Neural progenitor cell (in vitro differentiated cells): ENCODE results near the gene MAP3K7CL. TPM values are rescaled to one million over a fixed set of nuclear protein-coding genes. Genes with fewer than 3 reads are reported as not detected.

ENCODE experiments used
- DNase-seq: peaks from one replicate; pipeline ENCODE4 v3.0.0-alpha.2; 2016; ENCODE audit warnings: low spot score
- H2AFZ ChIP-seq: fragments of 200-600 bp; sonication (generic); replicated peaks from 2 replicates; pipeline ENCODE4 v1.6.1; 2016; ENCODE audit warnings: antibody characterized with exemption
- H3F3A ChIP-seq: fragments of 200-600 bp; sonication (generic); 2 replicates; pipeline ENCODE4 v1.6.1; 2016; ENCODE audit warnings: antibody characterized with exemption, low read depth
- H3K27ac ChIP-seq: fragments of 200-600 bp; sonication (generic); 2 replicates; pipeline ENCODE4 v1.5.1; 2016; ENCODE audit warnings: mild to moderate bottlenecking
- H3K27me3 ChIP-seq: fragments of 200-600 bp; sonication (generic); 2 replicates; pipeline ENCODE4 v1.6.1; 2016; ENCODE audit warnings: mild to moderate bottlenecking, moderate library complexity
- H3K36me3 ChIP-seq: fragments of 200-600 bp; sonication (generic); 2 replicates; pipeline ENCODE4 v1.5.1; 2016
- H3K4me1 ChIP-seq: fragments of 200-600 bp; sonication (generic); 2 replicates; pipeline ENCODE4 v1.6.1; 2016; ENCODE audit warnings: mixed run types
- H3K4me2 ChIP-seq: fragments of 200-600 bp; sonication (generic); 2 replicates; pipeline ENCODE4 v1.6.1; 2016
- H3K4me3 ChIP-seq: fragments of 200-600 bp; sonication (generic); 2 replicates; pipeline ENCODE4 v1.5.1; 2016
- H3K79me2 ChIP-seq: fragments of 200-600 bp; sonication (generic); 2 replicates; pipeline ENCODE4 v1.6.1; 2016; ENCODE audit warnings: low read depth
- H3K9ac ChIP-seq: fragments of 200-600 bp; sonication (generic); 2 replicates; pipeline ENCODE4 v1.6.1; 2016
- H3K9me3 ChIP-seq: fragments of 200-600 bp; sonication (generic); 2 replicates; pipeline ENCODE4 v1.5.1; 2016; ENCODE audit warnings: low read depth
- H4K20me1 ChIP-seq: fragments of 200-600 bp; sonication (generic); 2 replicates; pipeline ENCODE4 v1.6.1; 2016; ENCODE audit warnings: low read depth
- H3K27ac Mint-ChIP-seq: 3 replicates; pipeline ENCODE4 v1.8.0; 2021; ENCODE audit warnings: mixed read lengths
- H3K27me3 Mint-ChIP-seq: 2 replicates; pipeline ENCODE4 v1.8.0; 2022; ENCODE audit warnings: low read depth, mild to moderate bottlenecking, inconsistent platforms, moderate library complexity, mixed read lengths; ENCODE audit not compliant: insufficient read depth
- H3K36me3 Mint-ChIP-seq: 3 replicates; pipeline ENCODE4 v1.8.0; 2021; ENCODE audit warnings: mixed read lengths
- H3K4me1 Mint-ChIP-seq: 3 replicates; pipeline ENCODE4 v1.8.0; 2021; ENCODE audit warnings: mixed read lengths
- H3K4me3 Mint-ChIP-seq: 3 replicates; pipeline ENCODE4 v1.8.0; 2021; ENCODE audit warnings: mild to moderate bottlenecking, moderate library complexity, mixed read lengths
- H3K9me3 Mint-ChIP-seq: 3 replicates; pipeline ENCODE4 v1.8.0; 2020; ENCODE audit warnings: mixed read lengths
- CTCF ChIP-seq: fragments of 200-600 bp; sonication (generic); IDR thresholded peaks from 2 replicates; pipeline ENCODE4 v1.5.1; 2017; ENCODE audit warnings: antibody characterized with exemption, mild to moderate bottlenecking
- EZH2 ChIP-seq: fragments of 200-600 bp; sonication (generic); IDR thresholded peaks from 2 replicates; pipeline ENCODE4 v1.6.1; 2017; ENCODE audit warnings: antibody characterized with exemption, mild to moderate bottlenecking, moderate library complexity
- EZH2phosphoT487 ChIP-seq: fragments of 200-600 bp; sonication (generic); IDR thresholded peaks from 2 replicates; pipeline ENCODE4 v1.6.1; 2017; ENCODE audit warnings: antibody characterized with exemption
- total RNA-seq: library from RNA; depleted of rRNA; stranded (reverse); fragments of >200 nt; gene quantifications from 2 replicates; pipeline ENCODE4 v1.2.3, GENCODE V29; 2015; ENCODE audit warnings: low replicate concordance

MAP3K7CL gene
- total RNA-seq, 1 donor from 2014 or later: not detected

GRCh38 chr21:29168891-29169315 lies 38.5 kb downstream of the MAP3K7CL start:
- no peaks in the 10 kb centered on the region for H3K36me3 Mint-ChIP-seq
- no peaks in the 10 kb centered on the region for H3F3A ChIP-seq
- no peak overlapping the region for H3K9ac ChIP-seq
- H3K4me1 Mint-ChIP-seq: no peaks in the 10 kb centered on the region
- DNase-seq: no peak
- no peak overlapping the region for H3K4me3 Mint-ChIP-seq
- H3K4me3 ChIP-seq: no peak overlapping the region
- H3K27ac ChIP-seq: no peak overlapping the region
- H3K9me3 ChIP-seq: no peaks in the 10 kb centered on the region
- no peak overlapping the region for H3K4me2 ChIP-seq
- H3K79me2 ChIP-seq: no peaks in the 10 kb centered on the region
- TF ChIP-seq EZH2phosphoT487: no peak
- no peak for TF ChIP-seq CTCF
- no peak for TF ChIP-seq EZH2
- no peaks in the 10 kb centered on the region for H3K27me3 ChIP-seq
- no peaks in the 10 kb centered on the region for H3K4me1 ChIP-seq
- H2AFZ ChIP-seq: no peak overlapping the region
- no peaks in the 10 kb centered on the region for H3K9me3 Mint-ChIP-seq
- peaks cover 2% of the 10 kb centered on the region for H3K27me3 Mint-ChIP-seq
- no peaks in the 10 kb centered on the region for H3K36me3 ChIP-seq
- H4K20me1 ChIP-seq: no peaks in the 10 kb centered on the region
- H3K27ac Mint-ChIP-seq: no peak overlapping the region

- no peak overlapping the region for H3K9ac ChIP-seq
- no peak for DNase-seq
- no peak overlapping the region for H3K4me3 Mint-ChIP-seq
- no peaks in the 10 kb centered on the region for H4K20me1 ChIP-seq
- no peak overlapping the region for H3K4me3 ChIP-seq
- no peaks in the 10 kb centered on the region for H3K27me3 ChIP-seq
- H3K36me3 ChIP-seq: no peaks in the 10 kb centered on the region
- H3K4me1 Mint-ChIP-seq: no peaks in the 10 kb centered on the region
- TF ChIP-seq EZH2phosphoT487 (no peak), EZH2 (no peak), CTCF (no peak)
- H3K27me3 Mint-ChIP-seq: peaks cover 2% of the 10 kb centered on the region
- H3K27ac ChIP-seq: no peak overlapping the region
- H2AFZ ChIP-seq: no peak overlapping the region
- no peaks in the 10 kb centered on the region for H3K79me2 ChIP-seq
- H3K4me2 ChIP-seq: no peak overlapping the region
- no peaks in the 10 kb centered on the region for H3F3A ChIP-seq
- no peaks in the 10 kb centered on the region for H3K9me3 Mint-ChIP-seq
- no peaks in the 10 kb centered on the region for H3K36me3 Mint-ChIP-seq
- H3K9me3 ChIP-seq: no peaks in the 10 kb centered on the region
- no peaks in the 10 kb centered on the region for H3K4me1 ChIP-seq
- no peak overlapping the region for H3K27ac Mint-ChIP-seq
Measured at GRCh38 chr21:29170944-29171343, 40.5 kb downstream of the MAP3K7CL start.

GRCh38 chr21:29172282-29172681 lies 41.8 kb downstream of the MAP3K7CL start:
- Histone ChIP-seq H3K79me2 (no peaks in the 10 kb centered on the region), H3K27ac (no peak overlapping the region), H3K4me3 (no peak overlapping the region), H3K4me1 (no peaks in the 10 kb centered on the region), H3K36me3 (no peaks in the 10 kb centered on the region), H3F3A (no peaks in the 10 kb centered on the region), H3K9me3 (no peaks in the 10 kb centered on the region), H4K20me1 (no peaks in the 10 kb centered on the region), H3K27me3 (no peaks in the 10 kb centered on the region), H3K9ac (no peak overlapping the region), H2AFZ (no peak overlapping the region), H3K4me2 (no peak overlapping the region)
- no peak for DNase-seq
- no peak overlapping the region for H3K4me3 Mint-ChIP-seq
- no peak overlapping the region for H3K27ac Mint-ChIP-seq
- H3K9me3 Mint-ChIP-seq: no peaks in the 10 kb centered on the region
- no peaks in the 10 kb centered on the region for H3K27me3 Mint-ChIP-seq
- TF ChIP-seq EZH2phosphoT487 (no peak), CTCF (no peak), EZH2 (no peak)
- no peaks in the 10 kb centered on the region for H3K36me3 Mint-ChIP-seq
- H3K4me1 Mint-ChIP-seq: no peaks in the 10 kb centered on the region
